ENCODE results near the gene FOXRED1. TPM values are rescaled to one million over a fixed set of nuclear protein-coding genes. Genes with fewer than 3 reads are reported as not detected.

Gene FOXRED1
- total and polyA plus RNA-seq, 9 of the 15 experiments (the other 6 are each of a cell fraction or from before 2014, with no cell fraction given) = 14.1 to 94.4 (median 53.1) TPM

GRCh38 chr11:126282736-126283591 is 14.0 kb downstream of the FOXRED1 start, which contains the start of gene TIRAP (continued):
- no peak for TF ChIP-seq ZNF740 (CRISPR knock-in tag; IDR thresholded peaks at IDR 0.05)
- TF ChIP-seq ZNF740 (tag; IDR thresholded peaks at IDR 0.05) = peak in 1 of 2 experiments; percentile 63; a peak in 1 of 4 replicates
- TF ChIP-seq C11orf30 (IDR thresholded peaks at IDR 0.05; ENCODE audit: low read depth) = peak; percentile 85
- peak; percentile 58 for TF ChIP-seq ETV1 (tag; conservative IDR thresholded peaks at IDR 0.05; ENCODE audit: low read depth)
- peak; percentile 25; the same call in 1 of the 2 replicates for TF ChIP-seq L3MBTL2 (IDR thresholded peaks at IDR 0.05)
- TF ChIP-seq CREB3 (tag; conservative IDR thresholded peaks at IDR 0.05; ENCODE audit: low read depth) = no peak
- TF ChIP-seq ZNF134 (CRISPR knock-in tag; conservative IDR thresholded peaks at IDR 0.05) = no peak
- TF ChIP-seq ZNF511 (CRISPR knock-in tag; IDR thresholded peaks at IDR 0.05) = 0 out of 2 replicates have a peak, but pooled peaks have one; percentile 31
- TF ChIP-seq RB1 (IDR thresholded peaks at IDR 0.05; ENCODE audit: low read depth) = peak; percentile 80; the same call in 1 of the 2 replicates
- TF ChIP-seq ZBTB40 (IDR thresholded peaks at IDR 0.05) = 0 out of 2 replicates have a peak, but pooled peaks have one; percentile 27
- TF ChIP-seq ZBTB40 (CRISPR knock-in tag; IDR thresholded peaks at IDR 0.05) = no peak
- 0 out of 3 replicates have a peak, but pooled peaks of 1 of the 2 experiments have one; percentile 16 for TF ChIP-seq CBX3 (IDR thresholded peaks at IDR 0.05; ENCODE audit: borderline replicate concordance in 1 of 2, low read length in 2 of 2)
- 0 out of 2 replicates have a peak, but pooled peaks have one; percentile 23 for TF ChIP-seq EGR1 (conservative IDR thresholded peaks at IDR 0.05)

Measured in K562 (cell line).